A204.1 (cell line): ENCODE results near the gene PTPRO.
A peak's percentile ranks its signal among the peaks of the same experiment; 100 is the strongest.

Experiments
- FAIRE-seq: peaks from 2 replicates; lab custom pipeline; 2012; peaks lifted over from hg19 to GRCh38; lab: Jason Lieb, UNC

Gene PTPRO

GRCh38 chr12:15453613-15454012 lies 131.3 kb downstream of the PTPRO start:
- FAIRE-seq = no peak

- no peak for FAIRE-seq
Observed at GRCh38 chr12:15458008-15458407, 135.7 kb downstream of the PTPRO start.

DNA sequence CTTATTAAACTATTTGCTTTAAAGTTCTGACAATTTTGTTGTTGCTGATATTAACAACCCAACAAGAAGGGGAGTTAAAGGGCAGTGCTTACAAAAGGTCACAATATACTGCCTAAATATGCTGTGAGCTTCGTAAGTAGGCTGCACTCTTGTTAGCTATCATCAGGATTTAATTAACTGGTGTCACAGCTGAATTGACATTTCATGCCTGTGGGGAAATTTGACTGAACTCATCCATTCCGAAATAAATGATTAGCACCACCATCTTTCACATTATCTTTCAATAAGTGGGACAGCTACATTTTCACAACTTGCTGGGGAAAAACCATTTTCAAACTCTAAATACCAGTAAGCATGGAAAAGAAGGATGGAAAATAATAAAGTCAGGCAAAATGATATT lies 146.6 kb downstream of the PTPRO start:
- no peak for FAIRE-seq

DNA sequence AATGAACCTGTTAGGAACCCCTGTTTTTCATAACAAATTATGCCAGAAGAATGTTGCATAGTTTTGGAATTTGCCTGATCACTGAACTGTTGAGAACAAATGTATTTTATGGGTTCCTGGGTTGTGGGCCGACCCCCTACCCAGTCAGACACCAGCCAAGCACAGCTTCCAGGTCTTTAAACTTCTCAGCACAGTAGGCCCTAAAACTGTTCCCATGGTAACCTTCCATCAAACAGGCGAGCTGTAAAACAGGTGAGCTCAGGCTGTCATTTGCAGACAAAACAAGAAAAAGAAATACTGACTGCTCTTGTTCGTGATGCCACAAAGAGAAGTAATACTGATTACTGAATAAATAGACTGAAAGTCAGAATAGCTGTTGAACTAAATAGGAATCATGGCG lies 147.0 kb downstream of the PTPRO start:
- no peak for FAIRE-seq

- FAIRE-seq = no peak
Observed at GRCh38 chr12:15472036-15472435, 149.7 kb downstream of the PTPRO start.

- FAIRE-seq = no peak
Observed at GRCh38 chr12:15474766-15475165, 152.5 kb downstream of the PTPRO start.

DNA sequence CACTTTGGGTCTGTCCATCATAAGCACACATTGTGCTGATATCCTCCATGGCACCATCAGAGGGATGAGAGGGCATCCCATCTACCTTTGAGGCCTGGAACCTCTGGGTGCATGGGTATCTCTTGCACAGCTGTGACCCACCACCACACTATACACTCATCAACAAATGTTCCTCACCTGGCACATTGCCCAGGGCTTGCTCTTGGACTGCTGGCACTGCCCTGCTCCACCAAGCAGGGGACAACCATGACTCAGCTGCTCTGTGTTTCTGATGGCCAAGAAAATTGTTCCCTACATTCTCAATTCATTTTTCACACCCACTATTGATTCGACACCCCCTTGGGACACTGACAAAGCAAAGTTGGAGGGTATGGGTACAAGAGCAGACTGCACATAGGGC lies 155.5 kb downstream of the PTPRO start:
- no peak for FAIRE-seq

GRCh38 chr12:15481846-15482245 lies 159.5 kb downstream of the PTPRO start:
- no peak for FAIRE-seq

DNA sequence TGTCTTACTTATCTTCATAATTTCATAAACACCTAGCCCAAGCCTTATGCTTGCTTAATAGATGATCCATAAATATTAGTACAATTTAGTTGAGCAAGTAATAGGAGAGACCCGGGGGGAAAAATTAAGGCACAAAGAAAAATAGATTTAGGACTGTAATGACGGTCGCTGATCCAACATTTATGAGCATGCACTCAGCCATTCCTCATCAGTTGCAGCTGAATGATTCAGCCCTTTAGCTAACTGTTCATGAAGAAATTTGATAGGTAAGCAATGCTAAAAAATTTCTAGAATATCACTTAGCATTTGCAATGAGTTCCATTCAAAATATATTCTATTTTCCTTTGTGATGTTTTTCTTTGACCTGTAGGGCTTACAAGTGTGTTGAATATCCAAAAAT lies 163.2 kb downstream of the PTPRO start:
- no peak for FAIRE-seq

DNA sequence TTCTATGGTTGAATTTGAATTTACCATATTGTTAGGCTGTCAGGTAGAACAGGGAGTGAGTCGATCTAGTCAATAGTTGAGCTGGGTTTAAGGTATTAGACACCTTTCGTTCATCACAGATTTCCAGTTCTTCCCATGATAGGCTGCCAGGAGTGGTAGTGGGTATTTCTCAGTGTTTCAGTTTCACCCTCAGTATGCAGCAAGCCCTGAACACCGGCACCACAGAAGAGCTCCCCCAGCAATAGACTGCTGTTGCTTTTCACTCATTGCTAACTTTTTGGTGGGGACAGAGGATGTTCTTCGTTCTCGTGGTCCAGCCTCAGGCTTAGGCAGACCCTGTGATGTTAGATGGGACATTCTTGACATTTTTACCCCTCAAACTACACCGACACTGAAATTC lies 164.6 kb downstream of the PTPRO start:
- FAIRE-seq = no peak

GRCh38 chr12:15488481-15488880 lies 166.2 kb downstream of the PTPRO start:
- no peak for FAIRE-seq

DNA sequence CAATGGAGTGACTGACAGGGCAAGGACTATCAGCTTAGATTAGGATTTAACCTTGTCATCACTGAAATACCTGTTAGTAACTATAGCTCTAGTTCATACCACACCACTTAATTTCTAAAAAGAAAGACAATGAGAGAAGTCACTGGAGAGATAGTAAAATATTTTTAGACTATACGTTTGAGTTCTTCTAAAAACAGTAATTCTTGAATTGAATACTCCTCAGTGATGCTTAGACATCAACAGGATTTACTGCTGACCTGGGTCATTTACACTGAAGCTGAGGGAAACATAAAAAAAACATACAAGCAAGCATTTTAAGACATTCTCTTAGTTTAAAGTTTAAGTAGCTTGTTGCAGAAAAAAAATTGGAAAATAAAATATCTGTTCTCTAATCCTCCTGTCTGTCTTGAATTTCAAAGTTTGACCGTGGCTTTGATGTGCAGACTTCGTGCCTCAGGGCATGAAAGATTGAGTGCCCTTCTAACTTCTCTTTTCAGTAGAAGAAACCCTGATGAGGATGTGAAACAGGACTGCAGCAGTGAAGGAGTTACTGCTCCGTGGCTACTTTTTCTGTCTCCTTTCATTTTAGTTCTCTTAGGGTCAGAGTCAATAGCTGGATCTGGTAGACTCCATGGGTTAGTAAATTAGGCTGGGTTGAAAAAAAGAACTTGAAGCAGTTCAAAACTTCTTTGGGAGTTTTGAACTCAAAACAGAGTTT lies 172.2 kb downstream of the PTPRO start:
- no peak for FAIRE-seq

DNA sequence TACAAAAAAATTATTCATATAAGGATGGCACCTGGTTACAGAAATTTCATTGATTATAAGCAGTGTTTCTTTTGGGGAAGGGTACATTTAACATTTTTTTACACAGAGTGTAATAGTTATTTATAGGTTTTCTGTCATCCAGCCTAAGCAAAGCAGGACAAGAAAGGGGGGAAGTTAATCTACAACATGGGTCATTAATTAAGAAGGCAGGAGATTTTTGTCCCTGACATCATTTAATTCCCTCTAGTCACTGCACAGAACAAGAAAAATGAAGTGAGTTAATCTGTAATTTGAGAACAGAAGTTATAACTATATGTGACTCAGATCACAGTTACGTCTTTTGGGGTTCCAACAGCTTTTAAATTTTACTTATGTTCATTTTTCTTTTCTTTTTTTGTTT lies 173.4 kb downstream of the PTPRO start:
- FAIRE-seq = no peak

DNA sequence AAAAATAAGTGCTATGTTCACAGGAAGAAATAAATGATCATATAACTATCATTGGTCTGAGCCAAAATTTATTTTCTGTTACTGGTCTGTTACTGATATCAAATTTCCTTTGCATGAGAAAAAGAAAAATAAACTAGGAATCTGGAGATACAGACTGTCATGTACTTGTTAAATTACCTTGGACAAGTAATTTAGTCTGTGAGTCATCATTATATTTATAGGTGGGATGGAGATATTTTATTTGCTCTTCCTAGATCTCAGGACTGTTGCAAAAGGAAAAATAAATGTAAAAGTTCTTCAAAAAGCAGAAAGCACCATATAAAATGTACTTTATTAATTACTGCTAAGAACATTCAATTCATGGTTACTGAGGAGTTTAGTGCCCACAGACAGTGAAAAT lies 174.4 kb downstream of the PTPRO start:
- FAIRE-seq = no peak

- FAIRE-seq = no peak
Observed at GRCh38 chr12:15497671-15498292, 175.5 kb downstream of the PTPRO start.

- no peak for FAIRE-seq
Observed at GRCh38 chr12:15502211-15502610, 179.9 kb downstream of the PTPRO start.

- FAIRE-seq = no peak
Observed at GRCh38 chr12:15505616-15506015, 183.3 kb downstream of the PTPRO start.

GRCh38 chr12:15515010-15515409 lies 192.7 kb downstream of the PTPRO start:
- no peak for FAIRE-seq

DNA sequence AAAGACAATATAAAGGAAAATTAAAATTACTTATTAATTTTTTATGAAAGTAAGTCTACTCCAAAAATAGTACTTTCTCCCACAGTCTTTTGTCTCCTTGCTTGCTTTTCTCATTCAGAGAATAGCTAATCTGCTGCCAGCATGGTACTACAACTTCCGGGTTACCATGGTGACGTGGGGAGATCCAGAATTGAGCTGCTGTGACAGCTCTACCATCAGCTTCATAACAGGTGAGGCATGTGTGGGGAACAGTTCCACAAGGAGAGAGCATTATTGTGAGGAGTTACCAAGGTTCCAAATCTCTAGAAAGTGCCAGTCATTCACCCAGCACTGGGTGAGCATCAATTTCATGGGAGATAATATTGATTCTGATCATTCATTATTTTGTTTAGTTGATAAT lies 197.8 kb downstream of the PTPRO start:
- FAIRE-seq = no peak

DNA sequence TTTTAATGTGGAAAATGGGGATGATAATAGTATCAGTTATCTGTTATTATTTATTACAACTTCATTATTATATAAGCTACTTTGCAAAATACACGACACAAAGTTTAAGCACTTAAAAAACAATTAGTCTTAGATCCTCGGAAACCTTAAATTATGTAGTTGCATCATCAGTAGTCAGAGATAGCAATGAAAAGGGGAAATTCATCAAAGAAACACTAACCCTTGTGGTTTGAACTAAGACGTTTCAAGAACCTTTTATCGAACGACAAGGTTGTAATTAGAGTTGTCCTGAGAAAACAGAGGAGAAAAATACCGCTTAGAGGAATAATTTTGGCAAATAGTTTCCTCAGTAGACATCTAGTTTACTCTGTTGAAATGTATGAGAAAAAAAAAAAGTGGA lies 198.5 kb downstream of the PTPRO start:
- FAIRE-seq = no peak

DNA sequence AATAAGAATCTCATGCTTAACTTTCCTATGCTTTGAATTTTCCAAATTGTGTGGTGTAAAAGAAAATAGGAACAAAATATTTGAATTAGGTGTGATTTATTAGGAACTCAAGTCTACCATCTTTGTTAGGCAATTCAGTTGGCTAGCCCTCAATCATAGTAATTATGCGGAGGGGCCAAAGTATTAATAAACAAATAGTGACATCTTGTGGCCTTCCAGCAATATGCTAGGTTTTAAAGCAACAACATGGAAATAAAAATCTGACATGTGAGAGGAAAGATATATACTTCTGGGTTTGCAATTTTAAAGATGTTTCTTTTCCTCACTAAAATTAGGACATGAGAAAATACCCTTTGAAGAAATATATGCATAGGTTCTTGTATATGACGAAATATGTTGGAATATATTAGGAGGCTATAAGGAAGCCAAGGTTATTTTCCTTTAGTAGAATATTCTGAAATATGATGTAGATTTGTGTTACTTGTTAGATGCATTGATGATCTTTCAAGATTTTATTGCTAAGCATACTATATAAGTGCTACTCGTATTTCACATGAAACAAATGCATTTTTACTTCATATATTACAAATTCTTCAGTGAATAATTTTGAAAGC lies 200.4 kb downstream of the PTPRO start:
- FAIRE-seq = peak; percentile 97

GRCh38 chr12:15525441-15525840 lies 203.1 kb downstream of the PTPRO start:
- no peak for FAIRE-seq

DNA sequence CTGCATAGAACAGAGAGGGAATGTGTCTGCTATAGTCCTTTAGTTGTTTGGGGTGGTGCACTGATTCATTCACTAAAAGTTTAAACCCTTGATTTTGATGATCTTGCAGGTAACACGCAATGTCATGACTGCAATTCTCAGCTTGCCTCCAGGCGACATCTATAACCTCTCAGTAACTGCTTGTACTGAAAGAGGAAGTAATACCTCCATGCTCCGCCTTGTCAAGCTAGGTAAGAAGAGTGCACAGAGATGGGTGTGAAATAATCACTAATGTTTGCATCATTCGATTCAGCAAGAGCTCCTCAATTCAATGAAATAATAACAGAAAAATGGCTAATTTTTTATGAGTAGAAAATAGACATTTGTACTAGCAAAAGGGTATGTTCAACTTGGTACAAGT lies 203.7 kb downstream of the PTPRO start:
- no peak for FAIRE-seq
